Mucosa of rectum (tissue), 2 donors: Measurements from ENCODE around the gene MYH9.
"Not testable (repeated sequence)": the region's sequence is repeated elsewhere in the genome, so short reads cannot be mapped to it uniquely, and the experiment has no call there.

Source experiments
- H3K27ac ChIP-seq, 2 donors: one replicate each; pipeline ENCODE4 v1.7.0; 2013; ENCODE audit warnings: inconsistent platforms in 2 of 2, low read depth in 2 of 2, low read length in 2 of 2
- H3K27me3 ChIP-seq, 2 donors: one replicate each; pipeline ENCODE4 v1.7.0; 2013; ENCODE audit warnings: low read length in 2 of 2; ENCODE audit not compliant: control insufficient read depth in 2 of 2, insufficient read depth in 2 of 2
- H3K36me3 ChIP-seq, 2 donors: one replicate each; pipeline ENCODE4 v1.7.0; 2013; ENCODE audit warnings: low read length in 2 of 2; ENCODE audit not compliant: control insufficient read depth in 2 of 2, insufficient read depth in 2 of 2
- H3K4me1 ChIP-seq, 2 donors: one replicate each; pipeline ENCODE4 v1.7.0; 2013; ENCODE audit warnings: low read length in 2 of 2, mild to moderate bottlenecking in 1 of 2; ENCODE audit not compliant: control insufficient read depth in 2 of 2, insufficient read depth in 2 of 2
- H3K4me3 ChIP-seq, 2 donors: one replicate each; pipeline ENCODE4 v1.7.0; 2013; ENCODE audit warnings: low read length in 2 of 2
- H3K9ac ChIP-seq, 2 donors: one replicate each; pipeline ENCODE4 v1.7.0; 2013; ENCODE audit warnings: low read length in 2 of 2, low read depth in 1 of 2, mild to moderate bottlenecking in 1 of 2
- H3K9me3 ChIP-seq, 2 donors: one replicate each; pipeline ENCODE4 v1.7.0; 2013; ENCODE audit warnings: low read length in 2 of 2; ENCODE audit not compliant: control insufficient read depth in 2 of 2
- donor health status: healthy.
- donor health status: Normal muscosa, but diverticular disease.

Gene MYH9

GRCh38 chr22:36297568-36297967 lies 90.2 kb downstream of the MYH9 start:
- no peak overlapping the region for H3K9ac ChIP-seq
- H3K36me3 ChIP-seq: peaks cover 97 to 99% of the 10 kb centered on the region in 2 donors
- no peaks in the 10 kb centered on the region for H3K9me3 ChIP-seq
- H3K27ac ChIP-seq: no peak overlapping the region
- no peak overlapping the region for H3K4me3 ChIP-seq
- H3K4me1 ChIP-seq: peaks cover 4 to 5% of the 10 kb centered on the region in 2 donors
- no peaks in the 10 kb centered on the region for H3K27me3 ChIP-seq

- Histone ChIP-seq H3K4me3 (no peak overlapping the region), H3K27ac (no peak overlapping the region), H3K9ac (no peak overlapping the region), H3K9me3 (no peaks in the 10 kb centered on the region), H3K4me1 (peaks cover 2 to 4% of the 10 kb centered on the region in 2 donors), H3K27me3 (no peaks in the 10 kb centered on the region), H3K36me3 (peaks cover 99 to 100% of the 10 kb centered on the region in 2 donors)
Observed at GRCh38 chr22:36296690-36297089, 91.1 kb downstream of the MYH9 start.

GRCh38 chr22:36295247-36295646 lies 92.5 kb downstream of the MYH9 start:
- Histone ChIP-seq H3K27me3 (no peaks in the 10 kb centered on the region), H3K27ac (no peak overlapping the region), H3K4me1 (no peaks in the 10 kb centered on the region), H3K9me3 (no peaks in the 10 kb centered on the region), H3K9ac (no peak overlapping the region), H3K4me3 (no peak overlapping the region), H3K36me3 (peaks cover 86 to 87% of the 10 kb centered on the region in 2 donors)

GRCh38 chr22:36294801-36295200 lies 93.0 kb downstream of the MYH9 start:
- no peak overlapping the region for H3K27ac ChIP-seq
- no peak overlapping the region for H3K4me3 ChIP-seq
- H3K36me3 ChIP-seq: peaks cover 84 to 85% of the 10 kb centered on the region in 2 donors

GRCh38 chr22:36294293-36294620 lies 93.5 kb downstream of the MYH9 start:
- no peak overlapping the region for H3K9ac ChIP-seq
- peaks cover 85% of the 10 kb centered on the region in 2 donors for H3K36me3 ChIP-seq
- H3K4me1 ChIP-seq: no peaks in the 10 kb centered on the region
- H3K4me3 ChIP-seq: no peak overlapping the region
- no peaks in the 10 kb centered on the region for H3K9me3 ChIP-seq
- no peak overlapping the region for H3K27ac ChIP-seq
- no peaks in the 10 kb centered on the region for H3K27me3 ChIP-seq

More at GRCh38 chr22:36294801-36295200, 93.0 kb downstream of the MYH9 start:
- no peak overlapping the region for H3K9ac ChIP-seq
- H3K9me3 ChIP-seq: no peaks in the 10 kb centered on the region
- no peaks in the 10 kb centered on the region for H3K4me1 ChIP-seq
- no peaks in the 10 kb centered on the region for H3K27me3 ChIP-seq

- no peaks in the 10 kb centered on the region for H3K27me3 ChIP-seq
- H3K4me1 ChIP-seq: no peaks in the 10 kb centered on the region
- H3K9me3 ChIP-seq: no peaks in the 10 kb centered on the region
- H3K27ac ChIP-seq: no peak overlapping the region
- H3K36me3 ChIP-seq: peaks cover 85% of the 10 kb centered on the region in 2 donors
- no peak overlapping the region for H3K4me3 ChIP-seq
- H3K9ac ChIP-seq: no peak overlapping the region
Observed at GRCh38 chr22:36293606-36294292, 94.0 kb downstream of the MYH9 start.

- Histone ChIP-seq H3K4me3 (no peak overlapping the region), H3K27ac (no peak overlapping the region), H3K4me1 (no peaks in the 10 kb centered on the region), H3K9me3 (no peaks in the 10 kb centered on the region), H3K36me3 (peaks cover 85% of the 10 kb centered on the region in 2 donors), H3K27me3 (no peaks in the 10 kb centered on the region), H3K9ac (no peak overlapping the region)
Observed at GRCh38 chr22:36292823-36293530, 94.8 kb downstream of the MYH9 start.

- H3K4me3 ChIP-seq: no peak overlapping the region
- no peaks in the 10 kb centered on the region for H3K27me3 ChIP-seq
- no peaks in the 10 kb centered on the region for H3K9me3 ChIP-seq
- H3K9ac ChIP-seq: no peak overlapping the region
- no peak overlapping the region for H3K27ac ChIP-seq
- H3K4me1 ChIP-seq: no peaks in the 10 kb centered on the region
- peaks cover 82% of the 10 kb centered on the region in 2 donors for H3K36me3 ChIP-seq
Observed at GRCh38 chr22:36291831-36292740, 95.7 kb downstream of the MYH9 start.

GRCh38 chr22:36290391-36291075 lies 97.2 kb downstream of the MYH9 start:
- H3K36me3 ChIP-seq: peaks cover 82 to 83% of the 10 kb centered on the region in 2 donors

More at GRCh38 chr22:36290391-36291075, 97.2 kb downstream of the MYH9 start:
- not testable (repeated sequence) for H3K27ac ChIP-seq, H3K4me3 ChIP-seq, H3K9me3 ChIP-seq, H3K4me1 ChIP-seq, H3K9ac ChIP-seq, H3K27me3 ChIP-seq
